ENCODE results near the gene ACOT11.

DNA sequence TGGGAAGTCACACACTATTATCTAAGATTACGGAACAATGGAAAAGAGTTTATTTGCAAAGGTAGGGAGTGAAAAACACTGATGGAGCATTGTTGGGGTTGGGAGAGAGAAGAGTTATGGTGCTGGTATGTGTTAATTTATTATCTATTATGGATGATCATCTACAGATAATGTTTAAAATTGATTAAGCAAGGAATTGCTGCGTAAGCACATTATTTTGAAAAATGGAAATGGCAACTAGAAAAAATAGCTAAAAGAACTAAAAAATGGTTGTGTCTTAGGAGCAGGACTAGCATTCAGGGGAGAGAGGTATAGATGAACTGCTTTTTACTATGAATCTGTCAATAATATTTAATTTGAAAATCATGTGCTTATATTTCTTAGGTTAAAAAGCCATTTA lies 16.0 kb upstream of the ACOT11 start:
- TF ChIP-seq, protein P1, sequence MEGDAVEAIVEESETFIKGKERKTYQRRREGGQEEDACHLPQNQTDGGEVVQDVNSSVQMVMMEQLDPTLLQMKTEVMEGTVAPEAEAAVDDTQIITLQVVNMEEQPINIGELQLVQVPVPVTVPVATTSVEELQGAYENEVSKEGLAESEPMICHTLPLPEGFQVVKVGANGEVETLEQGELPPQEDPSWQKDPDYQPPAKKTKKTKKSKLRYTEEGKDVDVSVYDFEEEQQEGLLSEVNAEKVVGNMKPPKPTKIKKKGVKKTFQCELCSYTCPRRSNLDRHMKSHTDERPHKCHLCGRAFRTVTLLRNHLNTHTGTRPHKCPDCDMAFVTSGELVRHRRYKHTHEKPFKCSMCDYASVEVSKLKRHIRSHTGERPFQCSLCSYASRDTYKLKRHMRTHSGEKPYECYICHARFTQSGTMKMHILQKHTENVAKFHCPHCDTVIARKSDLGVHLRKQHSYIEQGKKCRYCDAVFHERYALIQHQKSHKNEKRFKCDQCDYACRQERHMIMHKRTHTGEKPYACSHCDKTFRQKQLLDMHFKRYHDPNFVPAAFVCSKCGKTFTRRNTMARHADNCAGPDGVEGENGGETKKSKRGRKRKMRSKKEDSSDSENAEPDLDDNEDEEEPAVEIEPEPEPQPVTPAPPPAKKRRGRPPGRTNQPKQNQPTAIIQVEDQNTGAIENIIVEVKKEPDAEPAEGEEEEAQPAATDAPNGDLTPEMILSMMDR (IDR thresholded peaks at IDR 0.05), result no peak
- TF ChIP-seq POLR2AphosphoS5 (IDR thresholded peaks at IDR 0.05) (no peak), POLR2A (IDR thresholded peaks at IDR 0.05; ENCODE audit: low read depth) (no peak)
